ENCODE measurements around the gene DDX6.

GRCh38 chr11:118708296-118708695 lies 82.7 kb downstream of the DDX6 start:
- no peak for TF ChIP-seq CTCF (IDR thresholded peaks at IDR 0.05)
- no peak for TF ChIP-seq POLR2A (IDR thresholded peaks at IDR 0.05)

All from esophagus squamous epithelium (tissue), 4 donors.